Heart right ventricle (tissue), 16 donors: ENCODE results near the gene CDKN2D. TPM values are rescaled to one million over a fixed set of nuclear protein-coding genes. Genes with fewer than 3 reads are reported as not detected.

Experiments
- ATAC-seq, 8 donors: fragments of 200-7000 bp; cut with Tn5 transposase; one replicate each; pipeline ENCODE4 v1.9.1; 2020; ENCODE audit warnings: mild to moderate bottlenecking in 8 of 8, moderate library complexity in 8 of 8, moderate number of reproducible peaks in 1 of 8
- DNase-seq, 2 donors: peaks; one replicate each; pipeline ENCODE4 v3.0.0-alpha.2; 2020
- H3K27ac ChIP-seq, 10 donors: fragments of 200-600 bp; sonication (generic) in 2 of 10; one replicate each; pipeline versions ENCODE4 v1.5.0 to v1.8.0; 2020 to 2022; ENCODE audit warnings: mild to moderate bottlenecking in 3 of 10
- H3K27me3 ChIP-seq, 7 donors: fragments of 200-600 bp; one replicate each; pipeline ENCODE4 v1.8.0; 2021 to 2022; ENCODE audit warnings: mild to moderate bottlenecking in 2 of 7
- H3K36me3 ChIP-seq, 9 donors: fragments of 200-600 bp; sonication (generic) in 1 of 9; one replicate each; pipeline versions ENCODE4 v1.5.0 to v1.8.0; 2020 to 2022; ENCODE audit warnings: mild to moderate bottlenecking in 2 of 9
- H3K4me1 ChIP-seq, 9 donors: fragments of 200-600 bp; sonication (generic) in 1 of 9; one replicate each; pipeline versions ENCODE4 v1.5.0 to v1.8.0; 2020 to 2022; ENCODE audit warnings: mild to moderate bottlenecking in 4 of 9
- H3K4me3 ChIP-seq, 10 donors: fragments of 200-600 bp; sonication (generic) in 2 of 10; one replicate each; pipeline versions ENCODE4 v1.5.0 to v1.8.0; 2020 to 2022; ENCODE audit warnings: mild to moderate bottlenecking in 7 of 10, moderate library complexity in 2 of 10
- H3K9me3 ChIP-seq, 11 donors: fragments of 200-600 bp in 10 of 11; sonication (generic) in 2 of 11; one replicate each; pipeline versions ENCODE4 v1.5.0 to v1.8.0; 2013 to 2022; ENCODE audit warnings: mild to moderate bottlenecking in 2 of 11, control low read depth in 1 of 11, moderate library complexity in 1 of 11
- WGBS, 2 donors: extraction: QIAGEN DNeasy Blood & Tissue Kit; methylation state at CpG; one replicate each; pipeline ENCODE4 v1.1.7; 2013; ENCODE audit warnings: inconsistent platforms in 1 of 2; 5-methylcytosine and 5-hydroxymethylcytosine counted together
- intact Hi-C, 10 donors: fragments of 100-400 bp; cut with DNase I; formaldehyde crosslinking; loops; one replicate each; pipeline versions ENCODE4 v1.11.1 to v1.14.2; 2022
- microRNA-seq, 2 donors: library from miRNA; unstranded; fragments of <30 nt; microRNA quantifications; one replicate each; pipeline ENCODE4 v1.2.0, GENCODE V29; 2021
- polyA plus RNA-seq, 2 donors: library from polyadenylated mRNA; stranded (reverse); fragments of 200-250 nt; gene quantifications; one replicate each; pipeline ENCODE4 v1.2.3, GENCODE V29; 2013
- total RNA-seq, 10 donors: library from RNA; stranded (reverse); fragmentation: NEBNext Ultra II Directional in 3 of 10; extraction: Animal tissue kit (Norgen Biotek cat#: 25700) in 3 of 10; gene quantifications; one replicate each; pipeline versions ENCODE4 v1.2.1 to v1.2.4, GENCODE V29; 2021 to 2023
- TF ChIP-seq, protein P1 (sequence below), 9 donors: fragments of 200-600 bp; sonication (generic) in 2 of 9; IDR thresholded peaks; one replicate each; pipeline versions ENCODE4 v1.5.0 to v1.8.0; 2021 to 2022; ENCODE audit warnings: antibody characterized with exemption in 9 of 9, mild to moderate bottlenecking in 5 of 9, moderate library complexity in 1 of 9
- donor health status: Arrhythmogenic right ventricular cardiomyopathy.
- donor health status: ischemic (EF 13 %, LVEDD 7.1; RV severe dilation, severe dysfunction).
- donor health status: healthy with polysubstance abuse.
- donor health status: DM: no; HTN: yes; CAD: no.
- donor health status: DM: no; HTN: no; CAD: no.
- donor health status: ischemic (EF 25% LVEDD 6.9; RV normal size, moderate dysfunction).
- donor health status: ischemic (EF 25% LVEDD 5.7; RV mildly dilated, moderate dysfunction).
- donor health status: healthy.
- donor health status: DM: yes; HTN: yes; CAD: no.
- donor health status: Ischemic cardiomyopathy.
- donor health status: ischemic (EF 35%, LVEDD 5.7; RV mildly dilated, moderate dysfunction).
- donor health status: nonischemic (EF 11% LVEDD 7.7; RV severe dilation, severe dysfunction).
- donor health status: DM: yes; HTN: yes; CAD: no.
- donor health status: PGD.
- donor health status: ischemic (EF 29% LVEDD 5.4; RV normal size, mild dysfunction).
- donor health status: nonischemic (EF 23%, LVEDD 6.1; RV moderate dilation, normal function).

CDKN2D gene
- total and polyA plus RNA-seq, 12 donors: 5.7 to 25.6 (median 10.3) TPM

- 0 to 1% methylated on average over 32 to 39 of the region's 39 CpGs for WGBS, 2 donors
- DNase-seq (peak; percentile 11 to 21), ATAC-seq (peak; percentile 10 to 58 (median 44))
Observed at GRCh38 chr19:10517361-10517759, 51.4 kb downstream of the CDKN2D start, which contains the start of gene S1PR5. S1PR5 (minus strand) TSS chr19:10517447; CDS start chr19:10515011, 2,436 bp downstream.

DNA sequence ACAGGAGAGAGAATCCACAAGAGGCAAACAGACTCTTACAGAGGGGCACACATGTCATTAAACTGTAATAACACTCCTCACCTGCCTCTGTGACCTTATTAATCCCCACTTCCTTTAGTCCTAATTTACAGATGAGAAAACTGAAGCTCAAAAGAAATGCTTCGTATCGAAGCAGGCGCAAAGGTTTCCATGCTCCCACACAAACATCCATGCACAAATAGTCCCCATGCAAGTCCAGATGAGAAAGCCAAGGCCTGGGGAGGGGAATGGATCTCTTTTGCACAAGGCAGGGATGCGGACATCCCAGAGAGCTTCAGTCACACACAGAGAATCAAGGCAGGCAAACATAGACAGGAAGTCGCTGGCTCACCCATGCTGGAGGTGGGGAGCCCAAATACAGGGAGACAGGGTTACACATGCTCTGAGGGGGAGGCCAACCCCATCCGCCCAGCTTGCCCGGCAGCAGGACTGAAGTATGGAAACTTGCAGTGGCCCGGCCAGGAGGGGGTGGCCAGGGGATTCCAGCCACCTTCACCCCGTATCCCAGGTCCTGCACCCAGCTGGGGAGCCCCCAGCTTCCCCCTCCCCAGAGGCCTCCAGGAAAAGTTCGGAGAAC lies 52.0 kb downstream of the CDKN2D start:
- Histone ChIP-seq H3K27me3 (peaks cover 12 to 90% (median 83%) of the 10 kb centered on the region in 7 donors), H3K4me1 (peaks cover 7 to 36% (median 24%) of the 10 kb centered on the region in 9 donors), H3K36me3 (no peaks in the 10 kb centered on the region), H3K27ac (peak overlapping the region in 2 of 10 donors; percentile 67 to 69), H3K9me3 (no peaks in the 10 kb centered on the region), H3K4me3 (peak overlapping the region; percentile 22 to 55 (median 46))
- ATAC-seq (no peak), DNase-seq (no peak)
- intact Hi-C loops: no loop called here
- 44 to 50% methylated on average over 9 to 10 of the region's 10 CpGs for WGBS, 2 donors
- TF ChIP-seq, protein P1, sequence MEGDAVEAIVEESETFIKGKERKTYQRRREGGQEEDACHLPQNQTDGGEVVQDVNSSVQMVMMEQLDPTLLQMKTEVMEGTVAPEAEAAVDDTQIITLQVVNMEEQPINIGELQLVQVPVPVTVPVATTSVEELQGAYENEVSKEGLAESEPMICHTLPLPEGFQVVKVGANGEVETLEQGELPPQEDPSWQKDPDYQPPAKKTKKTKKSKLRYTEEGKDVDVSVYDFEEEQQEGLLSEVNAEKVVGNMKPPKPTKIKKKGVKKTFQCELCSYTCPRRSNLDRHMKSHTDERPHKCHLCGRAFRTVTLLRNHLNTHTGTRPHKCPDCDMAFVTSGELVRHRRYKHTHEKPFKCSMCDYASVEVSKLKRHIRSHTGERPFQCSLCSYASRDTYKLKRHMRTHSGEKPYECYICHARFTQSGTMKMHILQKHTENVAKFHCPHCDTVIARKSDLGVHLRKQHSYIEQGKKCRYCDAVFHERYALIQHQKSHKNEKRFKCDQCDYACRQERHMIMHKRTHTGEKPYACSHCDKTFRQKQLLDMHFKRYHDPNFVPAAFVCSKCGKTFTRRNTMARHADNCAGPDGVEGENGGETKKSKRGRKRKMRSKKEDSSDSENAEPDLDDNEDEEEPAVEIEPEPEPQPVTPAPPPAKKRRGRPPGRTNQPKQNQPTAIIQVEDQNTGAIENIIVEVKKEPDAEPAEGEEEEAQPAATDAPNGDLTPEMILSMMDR (IDR thresholded peaks at IDR 0.05): no peak

More at GRCh38 chr19:10517361-10517759, 51.4 kb downstream of the CDKN2D start, which contains the start of gene S1PR5:
- H3K27ac ChIP-seq: peak within 1 kb of the TSS in 5 of 10 donors; percentile 16 to 69 (median 48)
- H3K27me3 ChIP-seq: peaks cover 12 to 88% (median 79%) of the 10 kb centered on the region in 7 donors
- no peaks in the 10 kb centered on the region for H3K36me3 ChIP-seq
- H3K9me3 ChIP-seq: no peaks in the 10 kb centered on the region
- H3K4me1 ChIP-seq: peaks cover 7 to 36% (median 24%) of the 10 kb centered on the region in 9 donors
- H3K4me3 ChIP-seq: peak within 1 kb of the TSS; percentile 22 to 55 (median 46)
- intact Hi-C loops: no loop called here
- TF ChIP-seq, protein P1 (IDR thresholded peaks at IDR 0.05): no peak

Small RNA genes lying within 50 kb of the gene (microRNA-seq; reads per million reads assigned to microRNA genes)
- 0 reads per million in 2 donors for gene MIR1238

Other genes starting within 250 kb of the CDKN2D start
- 10 to 100 TPM in 9 of 10 donors, 1 to 10 TPM in 1; 10.0 to 16.9 (median 12.4) TPM for gene RAVER1, start 235.4 kb downstream of the CDKN2D start, total RNA-seq
- 1 to 10 TPM; 5.1 to 9.5 TPM for gene RAVER1, start 235.4 kb downstream of the CDKN2D start, polyA plus RNA-seq
- 10 to 100 TPM; 14.0 to 77.2 (median 17.9) TPM for gene ICAM3, start 229.4 kb downstream of the CDKN2D start, total RNA-seq
- 10 to 100 TPM in 1 of 2 donors, 1 to 10 TPM in 1; 6.1 to 13.1 TPM for gene ICAM3, start 229.4 kb downstream of the CDKN2D start, polyA plus RNA-seq
- 10 to 100 TPM; 37.0 to 80.2 (median 55.8) TPM for gene TYK2, start 188.4 kb downstream of the CDKN2D start, total RNA-seq
- gene TYK2, start 188.4 kb downstream of the CDKN2D start, polyA plus RNA-seq: 100 to 1,000 TPM in 1 of 2 donors, 10 to 100 TPM in 1; 76.3 to 182 TPM
- gene CDC37, start 165.4 kb downstream of the CDKN2D start, total RNA-seq: 100 to 1,000 TPM; 106 to 179 (median 121) TPM
- 100 to 1,000 TPM; 217 to 422 TPM for gene CDC37, start 165.4 kb downstream of the CDKN2D start, polyA plus RNA-seq
- gene PDE4A, start 148.4 kb downstream of the CDKN2D start, total RNA-seq: 10 to 100 TPM; 10.4 to 50.7 (median 17.3) TPM
- 10 to 100 TPM in 1 of 2 donors, 1 to 10 TPM in 1; 3.5 to 14.3 TPM for gene PDE4A, start 148.4 kb downstream of the CDKN2D start, polyA plus RNA-seq
- gene KEAP1, start 65.6 kb downstream of the CDKN2D start, total RNA-seq: 10 to 100 TPM; 51.4 to 84.9 (median 60.0) TPM
- 10 to 100 TPM; 49.1 to 74.5 TPM for gene KEAP1, start 65.6 kb downstream of the CDKN2D start, polyA plus RNA-seq
- gene S1PR5, start 51.5 kb downstream of the CDKN2D start, total RNA-seq: 1 to 10 TPM in 1 of 10 donors, under 1 TPM in 6, not detected in 3; 0.12 to 1.1 (median 0.36) TPM
- under 1 TPM; 0.13 to 0.15 TPM for gene S1PR5, start 51.5 kb downstream of the CDKN2D start, polyA plus RNA-seq
- gene ATG4D, start 25.1 kb downstream of the CDKN2D start, total RNA-seq: 10 to 100 TPM; 47.6 to 62.4 (median 54.5) TPM
- gene ATG4D, start 25.1 kb downstream of the CDKN2D start, polyA plus RNA-seq: 10 to 100 TPM; 62.0 to 66.2 TPM
- gene KRI1, start 3.0 kb downstream of the CDKN2D start, total RNA-seq: 10 to 100 TPM in 6 of 10 donors, 1 to 10 TPM in 4; 8.4 to 14.2 (median 10.3) TPM
- 10 to 100 TPM; 14.4 to 17.5 TPM for gene KRI1, start 3.0 kb downstream of the CDKN2D start, polyA plus RNA-seq
- gene AP1M2, start 18.3 kb upstream of the CDKN2D start, total RNA-seq: not detected
- not detected for gene AP1M2, start 18.3 kb upstream of the CDKN2D start, polyA plus RNA-seq
- gene SLC44A2, start 56.6 kb upstream of the CDKN2D start, total RNA-seq: 100 to 1,000 TPM in 4 of 10 donors, 10 to 100 TPM in 6; 82.5 to 114 (median 96.7) TPM
- gene SLC44A2, start 56.6 kb upstream of the CDKN2D start, polyA plus RNA-seq: 10 to 100 TPM; 56.2 to 65.8 TPM
- 100 to 1,000 TPM; 102 to 129 (median 112) TPM for gene ILF3, start 85.4 kb upstream of the CDKN2D start, total RNA-seq
- 10 to 100 TPM; 68.1 to 90.3 TPM for gene ILF3, start 85.4 kb upstream of the CDKN2D start, polyA plus RNA-seq
- gene QTRT1, start 132.5 kb upstream of the CDKN2D start, total RNA-seq: 10 to 100 TPM; 24.3 to 33.1 (median 26.5) TPM
- 10 to 100 TPM; 43.6 to 92.3 TPM for gene QTRT1, start 132.5 kb upstream of the CDKN2D start, polyA plus RNA-seq
- gene DNM2, start 149.1 kb upstream of the CDKN2D start, total RNA-seq: 100 to 1,000 TPM; 118 to 206 (median 135) TPM
- gene DNM2, start 149.1 kb upstream of the CDKN2D start, polyA plus RNA-seq: 100 to 1,000 TPM in 1 of 2 donors, 10 to 100 TPM in 1; 78.9 to 110 TPM